T-helper 17 cell (primary cell): ENCODE data around the gene NFIC. TPM values are rescaled to one million over a fixed set of nuclear protein-coding genes. Genes with fewer than 3 reads are reported as not detected.
"Not testable (repeated sequence)": the region's sequence is repeated elsewhere in the genome, so short reads cannot be mapped to it uniquely, and the experiment has no call there.

Experiments
- ATAC-seq: fragments of 150-1000 bp; cut with Tn5 transposase; 2 replicates; pipeline ENCODE4 v1.10.0; 2021; ENCODE audit warnings: mild to moderate bottlenecking, moderate library complexity
- DNase-seq, 3 donors: peaks; one replicate each; pipeline versions ENCODE4 v3.0.0 to v3.0.0-alpha.2; 2020 to 2021
- H3K9me3 ChIP-seq: one replicate; pipeline ENCODE4 v1.7.0; 2013; ENCODE audit warnings: low read length, mild to moderate bottlenecking; ENCODE audit not compliant: control insufficient read depth, poor library complexity, severe bottlenecking
- H3K27ac Mint-ChIP-seq: one replicate; pipeline ENCODE4 v1.8.0; 2022; ENCODE audit warnings: mild to moderate bottlenecking, moderate library complexity, mixed read lengths
- H3K27me3 Mint-ChIP-seq: one replicate; pipeline ENCODE4 v1.8.0; 2022; ENCODE audit warnings: mixed read lengths
- H3K36me3 Mint-ChIP-seq: one replicate; pipeline ENCODE4 v1.8.0; 2022; ENCODE audit warnings: low read depth, mixed read lengths
- H3K4me1 Mint-ChIP-seq: one replicate; pipeline ENCODE4 v1.8.0; 2022; ENCODE audit warnings: mild to moderate bottlenecking, mixed read lengths
- H3K4me3 Mint-ChIP-seq: one replicate; pipeline ENCODE4 v1.8.0; 2022; ENCODE audit warnings: mild to moderate bottlenecking, moderate library complexity, mixed read lengths
- total RNA-seq, 4 donors: library from RNA in 2 of 4; stranded (reverse) in 2 of 4; gene quantifications; one replicate each; pipeline ENCODE4 v1.2.3 and lab custom pipeline; 2022 to 2026

Gene NFIC
- total RNA-seq, 2 donors from 2014 or later = 29.0 to 29.3 TPM

GRCh38 chr19:3451451-3451866, 85.1 kb downstream of the NFIC start:
- H3K4me3 Mint-ChIP-seq = no peak overlapping the region
- H3K36me3 Mint-ChIP-seq = no peaks in the 10 kb centered on the region
- H3K27ac Mint-ChIP-seq = no peak overlapping the region
- no peaks in the 10 kb centered on the region for H3K4me1 Mint-ChIP-seq
- H3K9me3 ChIP-seq = no peaks in the 10 kb centered on the region
- ATAC-seq = no peak
- H3K27me3 Mint-ChIP-seq = no peaks in the 10 kb centered on the region
- no peak for DNase-seq

DNA sequence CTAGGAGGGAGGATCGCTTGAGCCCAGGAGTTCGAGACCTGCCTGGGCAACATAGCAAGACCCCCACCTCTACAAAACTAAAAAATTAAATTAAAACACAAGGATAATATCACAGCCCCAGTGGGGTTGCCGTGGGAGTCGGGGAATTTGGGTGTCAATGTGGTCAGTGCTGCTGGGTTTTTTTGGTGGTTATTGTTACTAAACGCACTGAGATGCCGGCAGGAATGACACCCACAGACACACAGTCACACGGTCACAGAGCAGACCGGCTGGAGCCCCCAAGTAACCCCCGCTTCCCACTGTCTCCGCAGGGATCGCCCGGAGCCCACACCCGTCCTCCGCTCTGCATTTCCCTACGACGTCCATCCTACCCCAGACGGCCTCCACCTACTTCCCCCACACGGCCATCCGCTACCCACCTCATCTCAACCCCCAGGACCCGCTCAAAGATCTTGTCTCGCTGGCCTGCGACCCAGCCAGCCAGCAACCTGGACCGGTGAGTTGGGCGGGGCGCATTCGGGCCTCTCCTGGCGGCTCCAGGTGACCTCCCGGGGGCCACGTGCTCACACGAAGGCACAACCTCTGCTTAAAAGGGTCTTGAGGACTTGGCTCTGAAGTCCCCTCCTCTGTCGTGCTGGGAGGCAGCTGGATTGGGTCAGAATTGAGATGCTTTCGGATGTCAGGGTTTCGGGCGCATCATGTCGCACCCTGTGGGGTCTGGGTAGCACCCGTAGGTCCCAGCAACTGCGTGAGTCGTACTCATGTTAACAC, 86.0 kb downstream of the NFIC start:
- H3K9me3 ChIP-seq = no peaks in the 10 kb centered on the region
- ATAC-seq = no peak

DNA sequence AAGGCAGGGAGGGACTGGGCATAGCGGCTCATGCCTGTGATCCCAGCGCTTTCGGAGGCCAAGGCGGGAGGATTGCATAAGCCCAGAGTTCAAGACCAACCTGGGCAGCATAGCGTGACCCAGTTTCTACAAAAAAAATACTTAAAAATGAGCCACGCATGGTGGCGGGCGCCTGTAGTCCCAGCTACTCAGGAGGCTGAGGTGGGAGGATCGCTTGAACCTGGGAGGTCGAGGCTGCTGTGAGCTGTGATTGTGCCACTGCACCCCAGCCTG, 86.5 kb downstream of the NFIC start:
- H3K4me1 Mint-ChIP-seq, H3K9me3 ChIP-seq, H3K36me3 Mint-ChIP-seq, H3K4me3 Mint-ChIP-seq, H3K27ac Mint-ChIP-seq, DNase-seq, H3K27me3 Mint-ChIP-seq, ATAC-seq: not testable (repeated sequence)

More for the DNA sequence above, 86.0 kb downstream of the NFIC start:
- no peak for DNase-seq
- no peak overlapping the region for H3K4me3 Mint-ChIP-seq
- H3K4me1 Mint-ChIP-seq = no peaks in the 10 kb centered on the region
- H3K27me3 Mint-ChIP-seq = no peaks in the 10 kb centered on the region
- no peak overlapping the region for H3K27ac Mint-ChIP-seq
- no peaks in the 10 kb centered on the region for H3K36me3 Mint-ChIP-seq

DNA sequence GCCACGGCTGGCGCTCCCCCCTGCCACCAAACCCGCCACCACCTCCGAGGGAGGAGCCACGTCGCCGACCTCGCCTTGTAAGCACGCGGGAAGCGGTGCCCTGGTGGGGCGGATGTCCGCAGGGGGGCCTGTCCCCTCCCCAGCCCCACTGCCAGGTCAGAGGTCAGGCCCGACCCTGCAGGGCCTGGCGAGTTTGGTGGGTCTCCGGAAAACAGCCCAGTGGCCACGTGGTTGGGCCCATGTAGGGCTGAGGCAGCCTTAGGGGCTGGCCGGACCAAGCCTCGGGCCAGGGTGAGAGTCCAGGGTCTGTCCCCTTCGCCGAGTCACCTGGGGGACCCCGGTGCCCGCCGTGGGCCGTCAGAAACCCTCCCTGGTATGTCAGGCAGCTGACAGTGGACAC, 87.5 kb downstream of the NFIC start:
- no peak overlapping the region for H3K27ac Mint-ChIP-seq
- ATAC-seq (no peak), DNase-seq (no peak)
- no peaks in the 10 kb centered on the region for H3K36me3 Mint-ChIP-seq
- no peaks in the 10 kb centered on the region for H3K4me1 Mint-ChIP-seq
- no peak overlapping the region for H3K4me3 Mint-ChIP-seq
- no peaks in the 10 kb centered on the region for H3K9me3 ChIP-seq
- H3K27me3 Mint-ChIP-seq = no peaks in the 10 kb centered on the region

GRCh38 chr19:3454656-3455392, 88.4 kb downstream of the NFIC start:
- H3K27me3 Mint-ChIP-seq = no peaks in the 10 kb centered on the region
- no peaks in the 10 kb centered on the region for H3K9me3 ChIP-seq
- ATAC-seq = no peak
- no peak for DNase-seq
- H3K4me1 Mint-ChIP-seq = no peaks in the 10 kb centered on the region
- no peaks in the 10 kb centered on the region for H3K36me3 Mint-ChIP-seq
- H3K27ac Mint-ChIP-seq = no peak overlapping the region
- no peak overlapping the region for H3K4me3 Mint-ChIP-seq

GRCh38 chr19:3455393-3455955, 89.1 kb downstream of the NFIC start:
- ATAC-seq (no peak), DNase-seq (no peak)
- no peaks in the 10 kb centered on the region for H3K27me3 Mint-ChIP-seq
- H3K4me3 Mint-ChIP-seq = no peak overlapping the region
- no peaks in the 10 kb centered on the region for H3K9me3 ChIP-seq
- H3K27ac Mint-ChIP-seq = no peak overlapping the region
- H3K4me1 Mint-ChIP-seq = no peaks in the 10 kb centered on the region
- H3K36me3 Mint-ChIP-seq = no peaks in the 10 kb centered on the region

DNA sequence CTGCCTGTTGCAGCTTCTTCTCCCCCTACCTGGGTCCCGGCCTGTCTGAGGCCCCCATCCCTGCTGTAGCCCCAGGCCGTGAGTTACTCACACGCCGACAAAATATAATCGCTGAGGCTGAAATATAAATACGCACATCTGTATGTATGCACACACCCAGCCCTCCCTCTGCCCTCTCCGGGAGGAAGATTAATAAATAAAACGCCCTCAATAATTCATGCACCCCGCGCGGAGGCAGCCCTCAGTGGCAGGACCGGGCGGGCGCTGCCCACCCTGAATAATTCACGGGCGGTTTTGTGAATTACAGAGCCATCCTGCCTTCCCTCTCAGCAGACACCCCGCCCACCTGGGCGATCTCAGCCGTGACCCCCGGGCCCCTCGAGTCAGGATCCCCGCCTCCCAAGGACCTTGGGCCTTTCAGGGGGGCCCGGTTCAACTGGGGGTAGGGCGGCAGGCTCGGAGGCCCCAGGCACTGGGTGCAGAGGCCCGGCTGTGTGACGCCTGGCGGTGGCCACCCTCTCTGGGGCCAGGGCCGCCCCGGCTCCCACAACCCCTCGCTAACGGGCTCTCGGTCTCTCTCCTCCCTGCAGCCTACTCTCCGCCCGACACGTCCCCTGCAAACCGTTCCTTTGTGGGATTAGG, 89.7 kb downstream of the NFIC start:
- DNase-seq = no peak
- Mint-ChIP-seq H3K27ac (no peak overlapping the region), H3K36me3 (no peaks in the 10 kb centered on the region), H3K4me3 (no peak overlapping the region), H3K27me3 (no peaks in the 10 kb centered on the region), H3K4me1 (no peaks in the 10 kb centered on the region)
- H3K9me3 ChIP-seq = no peaks in the 10 kb centered on the region
- no peak for ATAC-seq

GRCh38 chr19:3456925-3457527, 90.6 kb downstream of the NFIC start:
- ATAC-seq (no peak), DNase-seq (no peak)
- no peaks in the 10 kb centered on the region for H3K27me3 Mint-ChIP-seq
- no peaks in the 10 kb centered on the region for H3K4me1 Mint-ChIP-seq
- H3K4me3 Mint-ChIP-seq = no peak overlapping the region
- no peaks in the 10 kb centered on the region for H3K9me3 ChIP-seq
- no peaks in the 10 kb centered on the region for H3K36me3 Mint-ChIP-seq
- no peak overlapping the region for H3K27ac Mint-ChIP-seq

DNA sequence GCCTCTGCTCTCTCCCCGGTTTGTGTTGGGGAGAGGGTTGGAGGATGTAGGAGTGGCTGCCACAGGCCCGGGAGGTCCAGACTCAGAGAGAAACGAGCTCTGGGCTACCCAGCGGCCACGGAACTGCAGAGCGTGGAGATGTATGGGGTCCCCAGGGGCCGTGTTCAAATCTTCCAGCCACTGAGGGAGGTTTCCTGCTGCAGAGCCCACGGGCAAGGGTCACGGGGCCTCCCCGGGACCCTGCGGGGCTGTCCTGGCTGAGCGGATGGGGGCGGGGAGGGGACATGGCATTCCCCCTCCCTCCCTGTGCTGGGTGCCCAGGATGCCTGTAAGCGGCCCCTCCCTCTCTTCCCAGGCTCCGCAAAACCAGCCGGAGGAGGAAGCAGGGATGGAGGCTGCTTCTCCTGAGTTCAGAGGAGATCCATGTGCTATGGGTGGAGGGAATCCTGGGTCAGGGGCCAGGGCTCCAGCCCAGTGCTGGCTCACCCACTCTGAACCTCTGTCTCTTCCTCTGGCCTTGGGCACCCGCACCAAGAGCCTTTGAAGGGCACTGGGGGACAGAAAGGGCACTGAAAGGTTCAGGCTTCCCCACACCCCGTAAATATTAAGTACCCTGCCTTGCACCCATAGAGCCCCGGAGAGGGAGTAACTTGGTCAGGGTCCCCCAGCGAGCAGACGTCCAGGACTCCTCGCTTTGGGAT, 91.3 kb downstream of the NFIC start:
- H3K4me3 Mint-ChIP-seq = no peak overlapping the region
- ATAC-seq (no peak), DNase-seq (no peak)
- H3K36me3 Mint-ChIP-seq = peaks cover under 1% of the 10 kb centered on the region
- no peaks in the 10 kb centered on the region for H3K9me3 ChIP-seq
- no peaks in the 10 kb centered on the region for H3K27me3 Mint-ChIP-seq
- peaks cover 1% of the 10 kb centered on the region for H3K4me1 Mint-ChIP-seq
- no peak overlapping the region for H3K27ac Mint-ChIP-seq

DNA sequence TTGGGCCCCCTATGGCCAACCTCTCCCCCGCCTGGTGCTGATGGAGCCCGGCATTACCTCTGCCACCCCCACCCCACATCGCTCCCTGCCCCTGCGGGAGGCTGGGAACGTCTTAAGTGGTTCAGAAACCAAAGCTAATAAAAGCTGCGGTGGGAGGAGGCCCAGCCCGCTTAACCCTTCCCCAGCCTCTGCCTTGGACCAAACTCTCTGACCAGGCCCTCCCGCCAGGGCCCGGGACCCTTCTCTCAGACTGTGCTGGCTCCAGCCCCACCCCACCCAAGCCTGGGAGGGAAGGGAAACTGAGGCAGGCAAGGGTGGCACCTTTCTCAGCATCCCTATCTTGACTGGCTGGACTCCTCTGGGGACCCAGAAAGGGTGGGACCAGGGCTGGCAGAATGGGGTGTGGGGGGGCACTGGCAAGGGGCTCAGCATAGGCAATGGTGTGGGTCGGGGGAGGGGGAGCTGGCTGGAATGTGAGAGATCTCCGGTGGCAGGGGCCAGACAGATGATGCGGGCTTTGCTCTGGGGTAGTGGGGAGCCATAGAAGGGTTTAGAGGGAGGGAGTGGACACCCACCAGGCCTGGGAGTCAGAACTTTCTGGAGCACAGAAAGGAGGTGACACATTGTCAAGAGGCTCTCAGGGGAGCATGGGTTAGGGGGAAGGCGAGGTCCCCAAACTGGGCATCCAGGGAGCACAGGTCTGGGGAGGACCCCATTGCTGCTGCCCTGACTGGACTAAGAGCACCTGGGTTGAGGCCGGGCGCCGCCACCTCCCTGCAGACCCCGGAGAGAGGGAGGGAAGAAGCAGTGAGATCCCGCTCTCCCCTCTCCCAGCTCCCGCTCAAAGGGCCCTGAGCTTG, 92.1 kb downstream of the NFIC start:
- H3K27ac Mint-ChIP-seq = no peak overlapping the region
- ATAC-seq = no peak
- H3K4me3 Mint-ChIP-seq = no peak overlapping the region
- no peaks in the 10 kb centered on the region for H3K27me3 Mint-ChIP-seq
- no peak for DNase-seq
- peaks cover 3% of the 10 kb centered on the region for H3K36me3 Mint-ChIP-seq
- H3K4me1 Mint-ChIP-seq = peaks cover 3% of the 10 kb centered on the region
- no peaks in the 10 kb centered on the region for H3K9me3 ChIP-seq

DNA sequence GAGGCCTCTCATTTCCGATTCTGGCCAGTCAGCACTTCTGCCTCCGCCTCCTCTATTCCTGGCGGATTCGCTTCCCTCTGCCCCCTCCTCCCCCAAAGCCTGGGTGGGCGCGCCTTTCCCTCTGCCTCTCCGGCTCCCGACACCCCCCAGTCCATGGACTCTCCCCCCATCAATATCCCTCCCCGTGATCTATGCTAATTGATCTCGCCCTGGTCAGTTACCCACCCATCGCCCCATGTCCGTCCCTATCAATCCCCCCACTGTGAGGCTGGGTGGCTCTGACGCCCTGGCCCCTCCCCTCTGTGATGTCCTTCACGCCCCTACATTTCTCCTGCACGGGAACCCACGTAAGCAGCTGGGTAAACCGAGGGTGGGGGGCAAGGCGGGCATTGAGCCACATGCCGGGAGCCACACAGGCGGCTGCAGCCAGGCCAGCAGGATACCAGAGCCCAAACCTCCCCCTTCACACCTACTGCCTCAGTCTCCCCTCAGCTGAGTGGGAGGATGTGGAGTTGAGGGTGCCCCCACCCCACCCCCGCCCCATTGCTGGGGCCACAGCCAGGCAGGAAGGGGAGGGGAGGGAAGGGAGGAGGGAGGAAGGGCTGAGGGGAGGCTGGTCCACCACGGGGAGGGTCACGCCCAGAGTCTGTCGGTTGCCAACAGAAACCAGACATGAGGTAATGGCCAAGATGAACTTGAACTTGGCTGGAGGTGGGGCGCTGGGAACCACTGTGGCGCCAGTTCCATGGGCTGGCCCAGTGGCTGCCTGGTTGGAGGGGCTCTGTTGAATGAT, 92.9 kb downstream of the NFIC start:
- Mint-ChIP-seq H3K4me3 (no peak overlapping the region), H3K36me3 (peaks cover 3% of the 10 kb centered on the region), H3K4me1 (peaks cover 3% of the 10 kb centered on the region), H3K27ac (no peak overlapping the region), H3K27me3 (no peaks in the 10 kb centered on the region)
- ATAC-seq (no peak), DNase-seq (no peak)
- no peaks in the 10 kb centered on the region for H3K9me3 ChIP-seq
